Caco-2 (cell line): ENCODE results near the gene ATG9B. TPM values are rescaled to one million over a fixed set of nuclear protein-coding genes. Genes with fewer than 3 reads are reported as not detected.

Experiments
- BruUV-seq: library from RNA; stranded (reverse); fragments of 400-500 nt; replicated peaks from 2 replicates; lab custom pipeline; 2021; lab: Mats Ljungman, UMichigan
- CTCF ChIA-PET: fragments of 300-600 bp; sonication (Branson Sonifier 250); formaldehyde crosslinking; loops from one replicate; lab custom pipeline; 2022; ENCODE audit warnings: antibody characterized with exemption; lab: Charles Lee
- POLR2A ChIA-PET: fragments of 300-600 bp; sonication (Branson Sonifier 250); formaldehyde crosslinking; loops from one replicate; lab custom pipeline; 2022; ENCODE audit warnings: antibody characterized with exemption; lab: Charles Lee
- DNase-seq, 2 experiments: peaks; one replicate each; pipeline versions ENCODE4 v3.0.0 to v3.0.0-alpha.2; 2020 to 2022
- H3K27me3 ChIP-seq: replicated peaks from 2 replicates; pipeline ENCODE4 v1.6.0; 2011; ENCODE audit warnings: low read length; ENCODE audit not compliant: control insufficient read depth, insufficient read depth
- H3K36me3 ChIP-seq: 2 replicates; pipeline ENCODE4 v1.5.1; 2011; ENCODE audit warnings: low read length; ENCODE audit not compliant: control insufficient read depth, insufficient read depth
- H3K4me1 ChIP-seq: fragments of 250-450 bp; sonication (Bioruptor Pico); 2 replicates; pipeline ENCODE4 v1.5.1; 2020; ENCODE audit warnings: mild to moderate bottlenecking
- H3K4me3 ChIP-seq: 2 replicates; pipeline ENCODE4 v1.5.1; 2011; ENCODE audit warnings: low read depth, mild to moderate bottlenecking, control low read depth, low read length
- H3K9me3 ChIP-seq: fragments of 250-450 bp; sonication (Bioruptor Pico); 2 replicates; pipeline ENCODE4 v1.5.1; 2020; ENCODE audit warnings: mild to moderate bottlenecking, moderate library complexity
- H3K27ac Mint-ChIP-seq: one replicate; pipeline ENCODE4 v1.8.0; 2022; ENCODE audit warnings: mixed read lengths; ENCODE audit not compliant: unreplicated experiment
- H3K27me3 Mint-ChIP-seq: one replicate; pipeline ENCODE4 v1.8.0; 2022; ENCODE audit warnings: mixed read lengths; ENCODE audit not compliant: insufficient read depth, unreplicated experiment
- H3K36me3 Mint-ChIP-seq: one replicate; pipeline ENCODE4 v1.8.0; 2022; ENCODE audit warnings: mild to moderate bottlenecking, mixed read lengths; ENCODE audit not compliant: insufficient read depth, unreplicated experiment
- H3K4me1 Mint-ChIP-seq: one replicate; pipeline ENCODE4 v1.8.0; 2022; ENCODE audit warnings: low read depth, mixed read lengths; ENCODE audit not compliant: unreplicated experiment
- H3K4me3 Mint-ChIP-seq: one replicate; pipeline ENCODE4 v1.8.0; 2022; ENCODE audit warnings: mild to moderate bottlenecking, moderate library complexity, mixed read lengths; ENCODE audit not compliant: unreplicated experiment
- H3K9me3 Mint-ChIP-seq: one replicate; pipeline ENCODE4 v1.8.0; 2022; ENCODE audit warnings: mixed read lengths; ENCODE audit not compliant: unreplicated experiment
- CTCF ChIP-seq, 2 experiments: fragments of 200-600 bp in 1 of 2; IDR thresholded peaks; 1 replicate in 1 of 2; 2 replicates in 1 of 2; pipeline versions ENCODE4 v1.5.1 to v1.8.0; 2011 to 2022; ENCODE audit warnings: antibody characterized with exemption in 1 of 2, control low read depth in 1 of 2, inconsistent platforms in 1 of 2, low read depth in 1 of 2, low read length in 1 of 2, mild to moderate bottlenecking in 1 of 2, moderate library complexity in 1 of 2; ENCODE audit not compliant: insufficient read depth in 1 of 2, severe bottlenecking in 1 of 2, unreplicated experiment in 1 of 2
- intact Hi-C: fragments of 100-400 bp; cut with micrococcal nuclease; formaldehyde crosslinking; loops from one replicate; pipeline ENCODE4 v1.10.0; 2022; ENCODE audit not compliant: unreplicated experiment
- total RNA-seq: library from RNA; stranded (reverse); gene quantifications from 2 replicates; pipeline ENCODE4 v1.2.3, GENCODE V29; 2022

The ATG9B gene
- total RNA-seq, 1 experiment from 2014 or later = 4.3 TPM

- no peaks in the 10 kb centered on the region for H3K36me3 Mint-ChIP-seq
- CTCF ChIA-PET = no interaction called here
- no peaks in the 10 kb centered on the region for H3K4me1 ChIP-seq
- BruUV-seq = no TSS peak
- H3K4me3 Mint-ChIP-seq = no peak overlapping the region
- DNase-seq = no peak
- H3K4me1 Mint-ChIP-seq = no peaks in the 10 kb centered on the region
- peaks cover 3% of the 10 kb centered on the region for H3K27me3 Mint-ChIP-seq
- H3K9me3 ChIP-seq = no peaks in the 10 kb centered on the region
- POLR2A ChIA-PET = no interaction called here
- no peak for TF ChIP-seq CTCF (IDR thresholded peaks at IDR 0.05; ENCODE audit: insufficient read depth in 1 of 2, low read depth in 1 of 2, low read length in 1 of 2, severe bottlenecking in 1 of 2, unreplicated experiment in 1 of 2)
- H3K27ac Mint-ChIP-seq = no peak overlapping the region
- intact Hi-C loops = no loop called here
- no peaks in the 10 kb centered on the region for H3K27me3 ChIP-seq
- no peak overlapping the region for H3K4me3 ChIP-seq
- H3K9me3 Mint-ChIP-seq = no peaks in the 10 kb centered on the region
- H3K36me3 ChIP-seq = no peaks in the 10 kb centered on the region
These were observed 23.3 kb downstream of the ATG9B start for GRCh38 chr7:151000897-151001495.

- Mint-ChIP-seq H3K27me3 (peaks cover 3% of the 10 kb centered on the region), H3K27ac (no peak overlapping the region), H3K4me3 (no peak overlapping the region), H3K36me3 (no peaks in the 10 kb centered on the region), H3K4me1 (no peaks in the 10 kb centered on the region), H3K9me3 (no peaks in the 10 kb centered on the region)
- no peaks in the 10 kb centered on the region for H3K9me3 ChIP-seq
- POLR2A ChIA-PET = no interaction called here
- no peak for DNase-seq
- intact Hi-C loops = no loop called here
- no peak overlapping the region for H3K4me3 ChIP-seq
- BruUV-seq = no TSS peak
- CTCF ChIA-PET = interaction anchor here (0.6 kb wide), 2 partner anchors 111 to 1537 kb away, joined by 3 read pairs; no protein-coding TSS in a partner anchor
- TF ChIP-seq CTCF (IDR thresholded peaks at IDR 0.05; ENCODE audit: insufficient read depth in 1 of 2, low read depth in 1 of 2, low read length in 1 of 2, severe bottlenecking in 1 of 2, unreplicated experiment in 1 of 2) = no peak
- H3K36me3 ChIP-seq = no peaks in the 10 kb centered on the region
- H3K27me3 ChIP-seq = no peaks in the 10 kb centered on the region
- no peaks in the 10 kb centered on the region for H3K4me1 ChIP-seq
These were observed 24.6 kb downstream of the ATG9B start for GRCh38 chr7:150999497-151000230.

- Mint-ChIP-seq H3K27ac (no peak overlapping the region), H3K9me3 (no peaks in the 10 kb centered on the region), H3K4me1 (no peaks in the 10 kb centered on the region), H3K36me3 (no peaks in the 10 kb centered on the region), H3K27me3 (no peaks in the 10 kb centered on the region), H3K4me3 (no peak overlapping the region)
- ChIA-PET CTCF (interaction anchor here (0.6 kb wide), 1 partner anchor 1536 kb away, joined by 3 read pairs; no protein-coding TSS in a partner anchor), POLR2A (no interaction called here)
- intact Hi-C loops = no loop called here
- TF ChIP-seq CTCF (IDR thresholded peaks at IDR 0.05; ENCODE audit: insufficient read depth in 1 of 2, low read depth in 1 of 2, low read length in 1 of 2, severe bottlenecking in 1 of 2, unreplicated experiment in 1 of 2) = no peak
- BruUV-seq = no TSS peak
- Histone ChIP-seq H3K27me3 (no peaks in the 10 kb centered on the region), H3K36me3 (no peaks in the 10 kb centered on the region), H3K4me1 (no peaks in the 10 kb centered on the region), H3K9me3 (no peaks in the 10 kb centered on the region), H3K4me3 (no peak overlapping the region)
- DNase-seq = no peak
These were observed 25.3 kb downstream of the ATG9B start for GRCh38 chr7:150999001-150999400.
